T follicular helper cell (primary cell): ENCODE measurements around the gene CASQ2.

Experiments
- DNase-seq: peaks from one replicate; pipeline ENCODE4 v3.0.0-alpha.2; 2020; ENCODE audit warnings: low read depth
- total RNA-seq, 2 experiments: gene quantifications; one replicate each; lab custom pipeline; 2026; lab: John Stamatoyannopoulos, UW

The CASQ2 gene
- total RNA-seq = 0 to 0.04 reads per million in 2 experiments

DNA sequence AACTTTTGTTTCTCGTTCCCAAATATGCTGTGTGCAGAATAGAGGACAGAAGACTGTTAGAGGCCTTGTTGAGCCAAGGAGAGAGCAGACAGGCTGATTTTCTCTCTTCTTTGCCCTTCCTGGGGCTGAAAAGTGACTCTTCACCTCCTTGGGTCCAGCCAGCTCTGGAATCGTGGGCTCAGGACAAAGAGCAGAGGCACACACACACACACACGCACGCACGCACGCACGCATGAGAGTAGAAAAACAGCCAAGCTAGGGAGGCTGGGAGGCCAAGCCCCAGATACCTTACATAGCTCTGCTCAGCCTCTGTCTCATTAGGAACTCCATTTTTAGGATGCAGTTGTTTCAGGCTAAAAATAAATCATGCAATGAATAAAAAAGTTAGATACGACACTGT is at the start of gene CASQ2:
CASQ2 (minus strand) TSS at position 166 of the 400 bp plus-strand sequence. CDS start 173 bp downstream, outside the sequence.
- no peak for DNase-seq

DNA sequence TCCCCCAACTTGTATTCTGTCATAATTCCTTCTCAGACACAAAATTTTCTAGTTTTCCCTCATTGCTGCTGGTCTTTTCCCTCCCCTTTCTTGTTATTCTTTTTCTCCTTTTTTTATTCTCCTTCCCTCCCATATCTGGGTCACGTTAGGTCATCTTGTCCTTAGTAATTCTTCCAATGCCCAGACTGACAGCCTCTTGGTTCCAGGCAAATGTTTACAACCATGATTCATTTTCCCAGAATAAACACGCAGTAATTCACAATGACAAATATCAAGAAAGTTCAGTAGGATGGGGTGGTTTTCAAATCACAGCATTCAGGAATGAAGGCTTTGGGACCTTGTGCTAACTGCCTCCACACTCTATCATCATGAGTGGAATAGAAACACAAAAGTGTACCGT is 47.2 kb upstream of the CASQ2 start:
- no peak for DNase-seq

DNA sequence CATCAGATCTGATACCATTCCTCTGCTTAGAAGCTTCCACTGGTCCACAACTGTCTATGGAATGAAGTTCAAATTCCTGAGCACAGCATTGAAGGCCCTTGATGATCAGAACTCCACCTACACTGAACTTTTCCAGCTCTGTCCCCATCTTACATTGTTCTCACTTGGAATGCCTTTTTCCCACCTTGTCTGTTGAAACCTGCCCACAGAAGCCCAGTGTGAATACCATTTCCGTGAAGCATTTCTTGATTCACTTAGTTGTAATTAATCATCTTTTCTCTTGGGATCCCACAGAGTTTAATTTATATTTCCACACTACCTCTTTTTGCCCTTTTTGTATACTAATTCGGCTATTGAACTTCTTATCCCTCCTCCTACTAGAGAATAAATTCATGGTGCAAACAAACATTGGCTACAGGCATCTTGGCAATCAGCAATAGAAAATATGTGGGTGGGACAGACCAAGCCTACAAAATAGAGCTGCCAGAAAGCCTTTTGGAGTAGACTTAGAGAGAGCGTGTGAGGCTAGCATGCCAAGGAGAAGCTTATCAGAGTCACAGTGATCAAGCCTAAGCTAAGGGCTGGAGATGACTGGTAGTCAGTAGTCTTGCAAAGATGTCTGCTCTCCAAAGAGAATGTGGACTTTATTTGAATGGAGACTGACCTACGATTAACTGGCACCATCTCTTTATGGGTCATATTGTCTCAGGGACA is 46.3 kb upstream of the CASQ2 start:
- DNase-seq = no peak

DNA sequence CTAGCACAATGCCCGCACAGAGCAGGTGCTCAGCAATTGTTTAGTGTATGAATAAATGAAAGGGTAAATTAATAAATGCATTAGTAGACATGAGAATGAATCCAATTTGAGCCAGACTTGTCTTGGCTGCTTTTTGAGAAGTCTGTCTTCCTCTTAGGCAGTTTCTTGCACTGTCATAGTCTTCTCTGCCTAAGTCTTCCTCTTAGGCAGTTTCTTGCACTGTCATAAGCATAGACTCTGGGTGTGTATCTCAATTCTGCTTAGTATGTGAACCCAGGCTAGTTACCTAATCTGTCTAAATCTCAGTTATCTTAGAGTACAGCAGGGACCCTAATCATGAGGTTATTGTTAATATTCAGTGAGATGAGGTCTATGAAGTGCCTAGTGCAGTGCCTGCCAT is 45.2 kb upstream of the CASQ2 start:
- DNase-seq = no peak

DNA sequence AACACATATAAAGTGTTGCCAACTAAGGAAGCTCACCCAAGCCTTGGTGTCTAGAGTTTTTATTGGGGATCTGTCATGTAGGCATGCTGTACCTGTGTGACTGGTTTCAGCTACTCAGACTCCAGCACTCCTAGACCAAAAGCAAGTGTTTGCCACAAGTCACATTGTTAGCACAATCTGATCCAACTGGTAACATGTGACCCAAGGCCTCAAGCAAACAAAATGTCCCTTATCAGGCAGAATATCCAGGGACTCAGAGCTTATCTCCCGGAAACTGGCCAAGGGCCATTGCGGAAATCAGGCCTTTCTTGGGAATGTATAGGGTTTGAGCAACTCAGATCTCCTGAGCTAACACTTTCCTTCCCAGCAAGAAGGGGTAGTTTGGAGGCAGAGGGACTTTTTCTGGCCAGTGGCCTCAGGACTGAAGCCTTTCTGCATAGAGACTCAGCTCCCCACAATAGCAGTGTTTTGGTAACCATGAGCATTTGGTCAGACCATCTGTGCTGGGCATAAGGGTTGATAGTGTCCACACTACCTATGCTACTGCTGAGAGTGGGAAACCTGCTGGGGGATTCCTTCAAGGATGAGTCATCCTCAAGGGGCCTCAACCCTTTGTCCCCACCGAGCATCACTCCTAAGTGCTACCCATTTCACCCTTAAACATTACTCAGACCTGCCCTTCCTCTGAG is 42.8 kb upstream of the CASQ2 start:
- DNase-seq = no peak

DNA sequence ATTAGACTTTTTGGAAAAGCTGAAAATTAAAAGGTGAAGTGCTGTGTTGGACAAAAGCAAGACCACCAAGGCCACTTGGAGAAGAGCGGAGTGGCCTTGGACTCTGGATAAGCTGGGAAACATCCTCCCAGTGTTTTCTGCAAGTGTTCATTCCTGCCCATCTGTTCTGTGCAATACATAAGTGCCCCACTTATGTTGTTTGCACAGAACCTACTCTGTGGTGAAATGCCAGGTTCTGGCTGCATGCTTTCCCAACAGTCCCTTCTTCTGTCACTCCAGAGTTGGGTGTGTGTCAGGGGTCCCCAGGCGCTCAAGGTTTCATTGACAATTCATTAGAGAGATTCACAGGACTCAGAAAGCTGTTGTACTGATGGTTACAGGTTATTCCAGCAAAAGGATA is 42.1 kb upstream of the CASQ2 start:
- DNase-seq = no peak

DNA sequence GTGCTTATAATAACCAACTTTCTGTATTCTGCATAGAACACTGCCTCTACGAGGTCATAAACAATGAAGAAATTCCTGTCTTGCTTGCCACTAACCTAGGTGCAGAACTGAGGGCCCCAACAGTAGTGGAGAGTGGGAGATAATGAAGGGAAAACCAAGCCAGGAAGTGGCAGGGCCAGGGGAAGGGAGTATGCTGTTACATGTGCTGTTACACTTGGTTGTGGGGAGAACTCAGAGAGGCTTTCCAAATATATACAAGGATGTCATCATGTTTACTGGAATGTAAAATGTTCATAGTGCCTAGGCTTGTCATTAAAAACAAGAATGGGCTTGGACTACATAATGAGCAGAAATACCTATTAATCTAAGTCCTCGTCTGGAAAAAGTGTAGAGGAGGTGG is 41.3 kb upstream of the CASQ2 start:
- no peak for DNase-seq

DNA sequence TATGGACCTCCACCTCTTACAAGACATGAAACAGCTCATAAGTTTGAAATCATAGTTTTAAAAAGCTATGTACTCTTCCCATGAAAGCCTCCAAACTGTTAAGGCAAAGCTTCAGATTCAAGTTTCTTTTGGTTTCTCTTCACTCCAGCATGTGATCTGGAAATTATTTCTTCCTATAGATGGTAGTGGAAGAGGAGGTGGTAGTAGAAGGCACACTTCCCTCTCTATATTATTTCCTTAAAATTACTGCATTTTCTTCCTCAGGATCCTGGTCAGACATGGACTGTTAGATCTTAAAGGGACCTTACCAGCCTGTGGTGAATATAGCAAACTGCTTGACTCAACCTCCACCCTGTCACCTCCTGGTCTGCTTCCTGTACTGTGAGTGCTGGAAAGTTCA is 40.6 kb upstream of the CASQ2 start:
- no peak for DNase-seq

DNA sequence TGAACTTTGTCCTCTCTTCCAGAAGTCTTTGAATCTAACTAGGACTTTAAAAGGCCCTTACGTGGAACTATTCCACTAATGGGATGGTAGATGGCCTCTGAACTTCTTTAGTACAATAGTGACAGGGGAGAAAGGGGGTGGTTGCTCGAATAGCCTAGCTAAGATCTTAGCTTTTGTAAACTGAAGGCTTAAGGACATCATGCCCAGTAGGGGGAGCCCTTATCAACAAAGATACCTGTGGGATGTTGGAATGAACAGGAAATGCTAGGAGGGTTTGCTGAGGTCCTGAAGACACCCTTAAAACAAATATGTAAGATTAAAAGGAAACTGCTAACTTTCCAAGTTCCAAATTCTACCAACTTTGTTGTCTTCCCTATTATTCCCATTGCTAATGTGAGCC is 39.2 kb upstream of the CASQ2 start:
- DNase-seq = peak; percentile 3

DNA sequence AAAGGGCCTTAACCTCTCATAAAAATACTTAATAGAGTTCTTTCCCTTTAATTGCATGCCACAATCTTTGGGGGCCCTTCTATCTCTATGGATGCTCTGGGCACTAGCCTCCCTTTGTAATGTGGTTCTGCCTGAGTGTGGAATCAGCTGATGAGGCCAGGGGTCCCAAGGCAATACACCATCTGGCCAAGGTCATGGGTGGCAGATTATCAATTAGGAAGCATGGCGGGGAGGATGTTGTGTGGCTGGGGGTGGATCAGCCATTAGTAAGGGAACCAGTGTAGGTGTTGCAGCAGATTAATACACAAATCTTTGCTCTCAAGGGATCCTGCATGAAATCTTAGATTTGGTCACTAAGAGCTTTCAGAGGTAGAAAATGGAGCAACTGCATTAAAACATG is 37.1 kb upstream of the CASQ2 start:
- no peak for DNase-seq

DNA sequence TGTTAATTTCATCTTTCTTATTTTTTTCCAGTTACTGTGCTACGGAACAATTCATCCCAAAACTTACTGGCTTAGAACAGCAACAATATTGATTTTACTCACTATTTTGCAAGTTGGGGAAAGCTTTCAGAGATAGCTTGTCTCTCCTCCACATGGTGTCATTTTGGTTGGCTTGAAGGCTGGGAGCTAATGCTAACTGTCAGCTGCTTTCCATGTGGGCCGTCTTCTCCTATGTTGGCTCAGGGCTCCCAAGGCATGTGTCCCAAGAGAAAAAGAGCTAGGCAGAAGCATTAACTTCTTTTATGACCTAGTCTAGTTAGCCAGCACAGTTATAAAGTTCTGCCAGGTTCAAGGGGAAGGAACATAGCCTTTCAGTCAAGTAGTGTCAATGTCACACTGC is 33.9 kb upstream of the CASQ2 start:
- no peak for DNase-seq

DNA sequence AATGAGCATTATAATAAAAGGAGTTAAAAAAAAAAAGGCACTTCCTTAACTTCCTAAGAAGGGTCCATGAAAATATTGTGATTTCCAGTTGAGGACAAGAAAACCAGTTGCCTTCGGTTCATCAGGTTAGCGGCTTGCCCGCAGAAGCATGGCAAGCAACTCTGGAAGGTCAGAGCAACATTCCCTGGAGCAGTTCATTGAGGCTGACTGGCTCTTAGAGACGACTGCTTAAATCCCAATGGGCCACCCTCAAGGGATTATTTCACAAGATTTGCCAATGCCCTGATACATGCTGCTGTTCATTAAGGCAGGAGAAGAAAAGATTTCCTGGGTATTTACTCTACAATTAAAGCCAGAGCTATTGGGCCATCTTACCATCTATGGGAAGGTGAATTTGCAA is 29.0 kb upstream of the CASQ2 start:
- no peak for DNase-seq

DNA sequence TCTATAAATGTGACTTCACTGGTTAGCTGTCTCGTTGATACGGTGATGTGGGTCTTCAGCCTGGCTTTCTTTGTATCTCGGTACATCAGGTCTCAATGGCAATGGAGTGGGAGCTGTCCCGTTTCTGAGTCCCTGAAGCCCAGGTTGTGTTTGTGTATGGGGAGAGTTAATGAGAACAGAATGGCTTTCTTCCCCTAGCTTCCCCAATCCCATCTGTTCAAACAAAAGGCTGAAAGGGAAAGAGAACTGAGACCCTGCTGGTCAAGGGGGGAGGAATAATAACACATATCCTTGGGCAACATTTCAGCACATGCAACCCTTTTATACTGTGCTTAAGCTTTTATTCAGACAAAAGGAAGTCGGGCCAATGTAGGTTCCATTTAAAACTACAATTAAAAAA is 28.4 kb upstream of the CASQ2 start:
- DNase-seq = no peak

DNA sequence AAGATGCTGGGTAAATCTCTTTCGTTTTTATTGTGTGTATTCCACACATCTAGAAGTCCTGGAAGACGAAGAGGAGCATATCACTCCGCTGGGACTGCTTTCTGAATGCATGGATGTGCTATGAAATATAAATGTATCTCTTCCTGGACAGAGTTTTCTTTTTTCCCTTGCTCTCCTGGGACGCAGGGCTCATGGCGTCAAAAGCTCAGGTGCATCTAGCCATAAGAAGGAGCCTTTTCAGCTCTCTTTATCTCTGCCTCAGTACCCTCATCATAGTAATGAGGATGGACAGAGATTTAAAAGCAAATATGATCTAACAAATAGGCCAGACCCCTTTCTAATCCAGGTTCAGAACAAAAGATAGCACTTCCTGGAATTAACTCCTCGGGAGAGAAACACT is 27.5 kb upstream of the CASQ2 start:
- no peak for DNase-seq

DNA sequence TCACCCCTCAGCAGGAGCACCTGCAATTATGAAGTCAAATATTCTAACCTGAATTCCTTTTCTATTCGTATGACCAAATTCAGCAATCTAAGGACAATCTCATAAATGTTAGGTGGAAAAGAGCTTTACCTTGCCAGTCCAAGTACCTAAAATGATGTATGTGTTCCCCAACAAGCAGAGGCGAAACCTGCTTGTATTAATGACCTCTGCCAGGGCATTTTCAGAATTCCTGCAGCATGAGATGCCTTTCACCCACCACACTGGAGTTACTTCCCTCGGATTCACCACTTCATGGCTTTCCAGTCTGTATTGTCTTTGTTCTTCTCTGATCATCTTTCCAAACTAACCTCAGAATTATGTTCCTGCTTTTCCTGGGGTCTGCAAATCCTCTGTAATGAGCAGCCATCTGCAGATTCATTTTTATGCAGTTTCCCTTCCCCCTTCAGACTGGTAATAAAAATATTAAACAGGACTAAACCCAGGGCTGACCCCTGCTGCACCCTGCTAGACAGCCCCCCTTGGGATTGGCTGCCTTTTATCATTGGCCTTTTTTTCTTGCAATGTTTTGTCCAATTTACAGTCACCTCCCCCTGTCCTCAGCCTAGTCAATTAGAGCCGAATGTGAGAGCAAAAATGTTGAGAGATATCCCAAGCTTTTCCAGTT is 26.6 kb upstream of the CASQ2 start:
- no peak for DNase-seq

DNA sequence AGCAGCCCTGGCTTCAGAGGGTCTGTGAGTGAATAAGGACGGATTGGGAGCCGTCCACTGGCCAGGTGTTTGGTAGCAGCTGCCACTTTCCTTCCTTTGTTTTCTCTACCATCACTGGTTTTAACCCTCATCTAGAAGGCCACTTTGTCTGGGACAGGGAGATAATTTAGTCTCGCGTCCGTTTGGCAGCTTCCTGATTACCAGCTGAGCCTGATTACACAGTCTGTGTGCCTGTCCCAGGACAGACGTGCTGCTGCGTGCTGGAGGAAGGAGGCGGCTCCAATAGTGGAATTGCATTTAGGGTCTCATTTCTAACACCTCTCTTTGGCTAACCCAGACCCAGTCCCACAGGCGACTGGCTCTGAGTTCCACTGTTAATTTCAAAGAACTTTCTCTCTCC is 24.6 kb upstream of the CASQ2 start:
- DNase-seq = no peak

DNA sequence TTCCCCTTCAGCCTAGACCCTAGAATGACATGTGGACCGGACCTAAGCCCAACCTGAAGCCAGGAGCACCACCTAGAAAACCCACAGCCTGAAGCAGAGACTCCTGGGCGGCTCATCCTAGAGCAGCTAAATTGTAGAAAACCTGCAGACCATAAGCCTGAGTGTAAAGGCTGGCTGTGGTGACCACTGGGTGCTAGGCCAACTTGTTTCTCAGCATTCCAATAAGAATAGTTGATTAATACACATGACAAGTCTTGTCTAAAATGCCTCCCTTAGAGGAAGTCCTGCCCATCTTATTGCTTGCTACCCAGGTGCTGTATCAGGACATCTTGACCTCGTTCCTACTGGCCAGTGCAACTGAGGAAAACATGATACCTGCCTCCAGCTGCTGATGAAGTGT is 23.3 kb upstream of the CASQ2 start:
- no peak for DNase-seq

DNA sequence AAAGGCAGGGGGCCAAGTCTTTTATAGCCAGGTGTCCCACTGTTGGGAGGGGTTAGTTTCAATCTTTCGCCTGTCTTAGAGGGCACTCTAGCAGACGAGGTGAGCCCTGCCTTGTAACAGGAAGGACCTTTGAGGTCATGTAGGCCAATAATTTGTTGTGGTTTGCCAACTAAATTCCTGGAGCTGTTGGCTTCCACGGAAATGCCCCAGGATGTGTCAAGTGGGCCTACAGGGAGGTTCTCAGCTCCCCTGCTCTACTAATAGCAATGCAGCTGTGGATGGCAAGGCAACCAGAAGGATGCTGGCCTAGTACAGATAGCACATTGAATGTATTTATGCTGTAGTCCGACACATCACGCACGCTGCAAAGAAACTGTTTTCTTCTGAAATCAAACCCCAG is 22.3 kb upstream of the CASQ2 start:
- DNase-seq = no peak

DNA sequence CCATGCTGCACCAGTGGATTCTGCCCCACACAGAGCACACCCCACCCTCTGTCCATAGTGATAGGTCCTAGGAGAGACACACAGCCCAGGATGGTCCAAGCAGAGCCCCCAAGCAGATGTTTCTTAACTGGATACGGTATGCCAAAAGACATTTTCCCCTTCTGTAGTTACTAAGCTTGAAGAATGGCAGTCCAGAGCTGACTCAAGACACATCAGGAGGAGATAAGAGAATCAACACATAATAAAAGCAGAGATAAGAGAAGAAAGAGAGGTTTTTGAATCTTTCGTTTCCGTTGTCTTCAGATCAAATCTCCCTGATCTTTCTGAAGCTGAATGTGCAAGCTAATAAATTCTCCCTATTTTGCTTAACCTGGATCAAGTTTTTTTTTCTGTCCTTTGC is 21.8 kb upstream of the CASQ2 start:
- DNase-seq = no peak

DNA sequence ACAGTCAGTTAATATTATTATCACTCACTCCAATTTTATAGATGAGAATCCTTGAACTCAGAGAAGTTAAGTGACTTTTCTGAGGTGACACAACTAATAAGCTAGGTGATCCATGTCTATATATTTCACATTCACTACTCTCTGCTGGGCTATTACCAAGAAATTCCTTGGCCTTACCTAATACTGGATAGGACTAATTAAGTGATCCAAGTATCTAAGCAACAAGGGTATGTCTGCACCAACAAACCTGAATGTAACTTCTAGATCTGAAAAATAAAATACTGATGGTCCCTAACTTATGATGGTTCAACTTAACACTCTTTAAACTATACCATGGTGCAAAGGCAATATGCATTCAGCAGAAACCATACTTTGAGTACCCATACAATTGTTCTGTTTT is 14.8 kb upstream of the CASQ2 start:
- DNase-seq = no peak

DNA sequence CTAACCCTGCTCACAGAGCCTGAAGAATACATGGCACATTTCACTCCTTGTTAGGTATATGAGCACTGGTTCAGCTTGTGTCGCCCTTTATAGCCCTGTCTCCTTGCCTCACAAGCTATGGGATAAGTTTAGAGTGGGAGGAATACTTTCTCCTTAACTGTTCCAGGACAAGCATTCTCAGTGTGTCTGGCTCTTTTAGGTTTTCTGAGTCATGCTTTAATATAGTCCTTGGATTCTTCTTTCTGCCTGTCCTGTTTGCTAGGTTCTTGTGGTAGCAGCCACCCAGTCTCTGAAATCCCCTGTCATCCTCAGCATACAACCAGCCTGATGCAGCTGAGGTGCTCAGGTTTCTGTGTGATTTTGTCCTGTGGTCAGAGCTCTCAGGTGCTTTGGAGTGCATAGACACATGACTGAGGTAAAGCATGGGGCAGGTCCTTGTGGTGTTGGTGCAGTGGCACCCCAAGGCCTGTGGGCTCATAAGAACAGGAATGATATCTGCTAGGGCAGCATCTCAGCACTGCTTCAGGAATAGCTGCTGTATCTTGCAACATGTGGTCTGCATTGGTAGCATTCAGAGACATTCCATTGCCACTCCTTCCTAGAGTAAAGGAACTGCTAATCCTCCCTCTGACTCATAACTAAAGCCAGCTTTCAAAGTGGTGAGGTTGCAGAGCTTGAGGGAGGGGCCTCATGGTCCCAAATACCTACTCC is 14.2 kb upstream of the CASQ2 start:
- DNase-seq = no peak

DNA sequence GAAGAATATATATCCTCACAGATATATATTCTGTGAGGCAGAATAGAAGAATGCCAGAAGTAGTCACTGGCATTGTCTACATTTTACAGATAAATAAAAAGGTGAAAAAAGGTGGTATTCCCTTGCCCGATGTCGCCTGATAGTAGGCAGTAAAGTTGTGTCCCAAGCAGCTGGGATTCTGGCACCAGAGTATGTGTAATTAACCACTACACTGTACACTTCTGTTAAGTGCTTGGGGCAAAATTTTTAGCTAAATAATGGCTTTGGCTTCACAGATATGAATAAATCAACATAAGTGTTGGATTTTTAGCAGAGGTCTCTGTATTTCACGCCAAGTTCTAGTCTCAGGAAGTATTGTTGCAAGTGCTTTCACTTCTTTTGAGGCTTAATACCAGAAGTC is 13.3 kb upstream of the CASQ2 start:
- DNase-seq = no peak

DNA sequence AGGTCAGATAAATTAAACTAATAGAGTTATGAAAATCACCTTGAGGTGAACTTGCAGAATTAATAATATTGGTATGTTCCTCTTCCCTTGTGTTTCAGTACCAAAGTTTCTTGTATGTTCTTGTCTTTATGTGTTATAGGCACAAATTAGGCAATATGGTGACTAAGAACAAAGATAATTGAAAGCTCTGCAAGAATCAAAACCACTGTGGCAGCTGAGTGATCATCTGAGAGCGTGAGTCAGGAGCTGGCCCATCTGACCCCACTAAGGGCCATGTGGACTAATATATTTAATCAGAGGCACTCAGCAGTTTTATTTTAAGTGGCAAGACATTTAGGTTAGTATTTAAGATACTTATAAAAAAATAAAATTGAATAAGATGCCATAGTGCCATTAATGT is 12.8 kb upstream of the CASQ2 start:
- DNase-seq = no peak
